Measurements from ENCODE around the gene CYP4A22.
"Not testable (repeated sequence)": the region's sequence is repeated elsewhere in the genome, so short reads cannot be mapped to it uniquely, and the experiment has no call there.

- not testable (repeated sequence) for TF ChIP-seq EZH2 (IDR thresholded peaks at IDR 0.05; ENCODE audit: low read depth, unreplicated experiment); EZH2phosphoT487 (IDR thresholded peaks at IDR 0.05; ENCODE audit: unreplicated experiment); CTCF (conservative IDR thresholded peaks at IDR 0.05; ENCODE audit: low read depth in 2 of 2); ETS1 (IDR thresholded peaks at IDR 0.05); POLR2AphosphoS5 (IDR thresholded peaks at IDR 0.05; ENCODE audit: low read depth); REST (IDR thresholded peaks at IDR 0.05; ENCODE audit: unreplicated experiment); ZNF331 (CRISPR knock-in tag; IDR thresholded peaks at IDR 0.05; ENCODE audit: low read depth); NANOG (IDR thresholded peaks at IDR 0.05; ENCODE audit: borderline replicate concordance); JUNB (IDR thresholded peaks at IDR 0.05; ENCODE audit: unreplicated experiment); STAT1 (IDR thresholded peaks at IDR 0.05; ENCODE audit: unreplicated experiment); CREB1 (CRISPR knock-in tag; IDR thresholded peaks at IDR 0.05; ENCODE audit: low read depth); ZNF462 (CRISPR knock-in tag; IDR thresholded peaks at IDR 0.05); ZNF114 (CRISPR knock-in tag; IDR thresholded peaks at IDR 0.05)
These were observed 12.4 kb upstream of the CYP4A22 start for GRCh38 chr1:47124834-47125233.
